OCI-LY1 (cell line): ENCODE data around the gene ORC2.

Experiments used
- EZH2 ChIP-seq: fragments of 200-600 bp; sonication (generic), shearing (Covaris generic); IDR thresholded peaks from 2 replicates; pipeline ENCODE4 v1.8.0; 2017; ENCODE audit warnings: borderline replicate concordance, mixed run types, mild to moderate bottlenecking, antibody characterized with exemption, low read length, moderate library complexity, mixed read lengths
- TF ChIP-seq, protein P1 (sequence below): fragments of 200-600 bp; sonication (generic), shearing (Covaris generic); IDR thresholded peaks from 2 replicates; pipeline ENCODE4 v1.5.1; 2017; ENCODE audit warnings: mild to moderate bottlenecking, antibody characterized with exemption, low read length, moderate library complexity, mixed read lengths

DNA sequence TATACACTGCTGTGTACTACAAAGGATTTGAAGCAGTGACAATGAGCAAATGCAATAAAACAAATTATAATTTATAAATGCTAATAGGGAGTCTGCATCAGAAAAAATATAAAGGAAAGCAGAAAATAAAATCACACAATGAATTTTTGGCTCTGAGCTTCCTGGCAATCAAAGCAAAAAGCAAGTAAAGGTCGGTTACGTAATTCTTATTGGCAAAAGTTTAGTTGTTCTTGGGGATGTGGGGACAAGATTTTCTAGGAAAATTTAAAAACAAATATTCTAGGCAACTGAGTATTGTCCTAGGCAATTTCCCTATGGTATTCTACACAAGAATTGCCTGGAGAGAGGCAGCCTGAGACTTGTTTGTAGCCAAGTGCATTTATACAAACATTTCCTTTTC lies 1.8 kb downstream of the ORC2 start:
- TF ChIP-seq, protein P1, sequence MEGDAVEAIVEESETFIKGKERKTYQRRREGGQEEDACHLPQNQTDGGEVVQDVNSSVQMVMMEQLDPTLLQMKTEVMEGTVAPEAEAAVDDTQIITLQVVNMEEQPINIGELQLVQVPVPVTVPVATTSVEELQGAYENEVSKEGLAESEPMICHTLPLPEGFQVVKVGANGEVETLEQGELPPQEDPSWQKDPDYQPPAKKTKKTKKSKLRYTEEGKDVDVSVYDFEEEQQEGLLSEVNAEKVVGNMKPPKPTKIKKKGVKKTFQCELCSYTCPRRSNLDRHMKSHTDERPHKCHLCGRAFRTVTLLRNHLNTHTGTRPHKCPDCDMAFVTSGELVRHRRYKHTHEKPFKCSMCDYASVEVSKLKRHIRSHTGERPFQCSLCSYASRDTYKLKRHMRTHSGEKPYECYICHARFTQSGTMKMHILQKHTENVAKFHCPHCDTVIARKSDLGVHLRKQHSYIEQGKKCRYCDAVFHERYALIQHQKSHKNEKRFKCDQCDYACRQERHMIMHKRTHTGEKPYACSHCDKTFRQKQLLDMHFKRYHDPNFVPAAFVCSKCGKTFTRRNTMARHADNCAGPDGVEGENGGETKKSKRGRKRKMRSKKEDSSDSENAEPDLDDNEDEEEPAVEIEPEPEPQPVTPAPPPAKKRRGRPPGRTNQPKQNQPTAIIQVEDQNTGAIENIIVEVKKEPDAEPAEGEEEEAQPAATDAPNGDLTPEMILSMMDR = no peak
- no peak for TF ChIP-seq EZH2
